GM12801 (cell line): ENCODE data around the gene ACTN2.

Experiments used
- TF ChIP-seq, protein P1 (sequence below): IDR thresholded peaks from one replicate; pipeline ENCODE4 v1.5.1; 2011; ENCODE audit warnings: control low read depth; ENCODE audit not compliant: insufficient read length; ENCODE audit errors: extremely low read depth

The ACTN2 gene

DNA sequence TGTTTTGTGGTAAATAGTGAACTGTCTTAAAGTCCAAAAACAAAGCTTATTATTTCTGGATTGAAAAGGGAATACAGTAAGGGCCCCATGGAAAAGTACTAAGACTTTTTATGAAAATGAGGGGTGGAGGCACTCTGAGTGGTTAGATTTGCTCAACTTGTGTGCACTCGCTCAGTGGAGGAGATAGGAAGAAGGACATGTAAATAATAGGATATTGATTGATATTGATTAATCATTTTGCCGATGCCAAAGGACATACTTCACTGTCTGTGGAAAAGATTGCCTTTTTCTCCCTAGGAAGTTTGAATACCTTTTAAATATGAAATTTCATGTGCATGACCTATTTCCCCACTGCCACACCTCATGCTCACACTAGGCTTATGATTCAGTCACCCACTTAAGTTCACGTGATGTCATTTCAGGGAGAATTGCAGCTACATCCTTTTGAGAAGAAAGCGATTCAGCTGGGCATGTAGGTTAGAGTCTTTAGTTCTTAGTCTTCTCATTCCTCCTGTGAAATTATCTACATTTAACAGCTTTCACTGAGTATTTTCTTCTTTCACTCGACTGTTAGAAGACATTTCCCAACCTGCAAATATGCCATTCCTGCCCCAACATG is 113.8 kb downstream of the ACTN2 start:
- TF ChIP-seq, protein P1, sequence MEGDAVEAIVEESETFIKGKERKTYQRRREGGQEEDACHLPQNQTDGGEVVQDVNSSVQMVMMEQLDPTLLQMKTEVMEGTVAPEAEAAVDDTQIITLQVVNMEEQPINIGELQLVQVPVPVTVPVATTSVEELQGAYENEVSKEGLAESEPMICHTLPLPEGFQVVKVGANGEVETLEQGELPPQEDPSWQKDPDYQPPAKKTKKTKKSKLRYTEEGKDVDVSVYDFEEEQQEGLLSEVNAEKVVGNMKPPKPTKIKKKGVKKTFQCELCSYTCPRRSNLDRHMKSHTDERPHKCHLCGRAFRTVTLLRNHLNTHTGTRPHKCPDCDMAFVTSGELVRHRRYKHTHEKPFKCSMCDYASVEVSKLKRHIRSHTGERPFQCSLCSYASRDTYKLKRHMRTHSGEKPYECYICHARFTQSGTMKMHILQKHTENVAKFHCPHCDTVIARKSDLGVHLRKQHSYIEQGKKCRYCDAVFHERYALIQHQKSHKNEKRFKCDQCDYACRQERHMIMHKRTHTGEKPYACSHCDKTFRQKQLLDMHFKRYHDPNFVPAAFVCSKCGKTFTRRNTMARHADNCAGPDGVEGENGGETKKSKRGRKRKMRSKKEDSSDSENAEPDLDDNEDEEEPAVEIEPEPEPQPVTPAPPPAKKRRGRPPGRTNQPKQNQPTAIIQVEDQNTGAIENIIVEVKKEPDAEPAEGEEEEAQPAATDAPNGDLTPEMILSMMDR = no peak

DNA sequence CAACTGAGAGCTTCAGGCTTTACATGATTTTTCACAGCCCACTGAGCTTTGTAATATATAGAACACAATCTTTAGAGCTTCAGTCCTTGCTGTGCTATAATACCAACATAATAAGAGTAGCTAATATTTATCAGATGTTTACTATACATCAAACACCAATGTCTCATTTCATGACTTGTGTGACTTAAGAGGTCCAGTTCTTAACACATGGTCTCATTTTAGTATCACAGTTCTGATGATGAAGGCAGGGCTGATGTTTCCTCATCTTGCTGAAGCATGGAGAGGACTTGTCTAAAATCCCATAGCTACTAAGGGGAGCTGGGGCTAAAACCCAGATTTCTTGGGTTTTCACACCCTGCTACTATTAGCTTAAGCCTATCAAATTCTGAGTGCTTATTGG is 114.3 kb downstream of the ACTN2 start:
- TF ChIP-seq, protein P1 = no peak

DNA sequence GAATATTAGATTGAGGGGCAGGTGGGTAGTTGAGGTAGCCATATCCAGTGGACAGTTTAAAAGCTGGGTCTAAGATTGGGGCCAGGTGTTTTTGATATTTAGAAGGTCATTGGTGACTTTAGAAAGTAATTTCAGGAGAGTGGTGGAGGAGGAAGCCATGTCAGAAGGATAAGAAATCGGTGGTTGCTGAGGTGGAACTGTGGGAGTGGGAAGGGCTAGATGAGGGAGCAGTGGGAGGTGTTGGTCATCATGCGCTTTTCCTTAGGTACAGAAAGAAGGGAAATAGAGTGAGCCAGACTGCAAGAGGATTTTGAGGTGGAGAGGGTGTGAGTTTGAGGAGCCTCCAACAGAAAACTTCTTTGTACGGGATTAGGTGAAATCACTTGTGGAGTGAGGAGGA is 116.0 kb downstream of the ACTN2 start:
- TF ChIP-seq, protein P1 = no peak

DNA sequence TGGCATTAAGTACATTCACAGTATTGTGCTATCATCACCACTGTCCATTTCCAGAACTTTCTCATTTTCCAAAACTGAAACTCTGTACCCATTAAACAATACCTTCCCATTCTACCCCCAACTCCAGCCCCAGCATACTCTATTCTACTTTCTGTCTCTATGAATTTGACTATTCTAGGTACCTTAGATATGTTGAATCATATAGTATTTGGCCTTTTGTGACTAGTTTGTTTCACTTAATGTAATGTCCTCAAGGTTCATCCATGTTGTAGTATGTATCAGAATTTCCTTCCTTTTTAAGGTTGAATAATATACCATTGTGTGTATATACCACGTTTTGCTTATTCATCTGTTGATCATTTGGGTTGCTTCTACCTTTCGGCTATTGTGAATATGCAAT is 120.3 kb downstream of the ACTN2 start:
- TF ChIP-seq, protein P1 = no peak

DNA sequence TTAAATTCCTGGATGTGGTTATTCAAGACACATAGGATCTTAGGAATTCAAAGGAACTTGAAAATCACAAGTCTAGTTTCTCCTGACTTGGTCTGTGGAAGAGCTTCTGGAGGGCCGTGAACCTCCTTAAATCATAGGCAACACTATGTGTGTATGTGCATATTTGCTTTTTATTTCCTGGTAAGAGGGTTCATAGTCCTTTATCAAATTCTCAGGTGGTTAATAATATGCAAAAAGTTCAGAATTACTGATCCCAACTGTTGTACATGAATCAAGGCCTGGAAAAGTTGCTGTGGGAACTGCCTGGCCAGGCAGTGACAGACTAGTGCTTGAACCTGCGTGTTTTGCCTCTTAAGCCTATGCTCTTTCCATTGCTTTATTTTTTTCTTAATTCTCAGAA is 121.7 kb downstream of the ACTN2 start:
- TF ChIP-seq, protein P1 = no peak

DNA sequence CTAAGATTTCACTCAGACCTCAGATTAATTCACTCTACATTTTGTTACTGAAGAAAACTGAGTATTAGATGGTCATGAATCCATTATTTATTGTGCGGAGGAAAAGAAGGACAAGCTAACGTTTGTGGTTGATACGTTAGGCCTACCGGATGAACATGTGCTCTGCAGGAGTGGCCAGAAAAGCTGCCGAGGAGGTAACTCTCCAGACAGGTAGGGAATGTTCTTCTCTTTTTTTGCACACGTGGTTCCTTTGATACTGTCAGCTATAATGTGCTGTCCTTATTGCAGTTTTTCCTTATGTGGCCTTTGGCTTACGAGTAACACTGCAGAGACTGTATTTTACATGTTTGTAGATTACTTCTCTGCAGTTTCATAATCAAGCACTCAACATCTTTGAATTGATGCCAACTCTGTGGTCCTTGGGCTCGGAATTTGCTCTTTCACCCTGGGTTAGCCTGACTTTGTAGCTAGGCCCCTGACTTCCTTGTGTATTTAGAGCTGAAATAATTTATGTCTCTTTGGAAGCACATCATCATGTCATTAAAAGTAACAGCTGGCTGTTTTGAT is 122.3 kb downstream of the ACTN2 start:
- TF ChIP-seq, protein P1 = no peak

DNA sequence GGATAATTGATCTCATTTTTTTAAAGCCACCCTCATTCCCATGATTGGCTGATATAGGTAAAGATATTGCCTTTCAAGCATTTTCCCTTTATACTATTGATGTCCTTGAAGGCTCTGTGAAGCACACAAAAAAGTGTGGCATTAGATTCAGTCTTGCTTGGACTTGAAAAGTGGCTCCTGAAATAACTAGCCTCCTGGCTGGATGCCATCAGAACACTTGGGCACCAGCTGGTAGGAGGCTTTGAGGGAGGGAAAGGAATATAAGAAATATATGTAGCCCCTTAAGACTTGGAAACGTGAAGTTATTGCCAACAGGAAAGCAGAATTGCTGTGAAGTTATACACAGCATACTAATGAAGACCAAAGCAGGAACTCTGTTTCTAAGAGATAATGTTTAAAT is 122.8 kb downstream of the ACTN2 start:
- TF ChIP-seq, protein P1 = no peak
